Neutrophil (primary cell): ENCODE results near the gene KLHL29.

ENCODE experiments used
- H3K27ac ChIP-seq: fragments of 200-600 bp; sonication (generic); 2 replicates; pipeline ENCODE4 v1.5.1; 2016; ENCODE audit warnings: mild to moderate bottlenecking, moderate library complexity
- H3K27me3 ChIP-seq: fragments of 200-600 bp; sonication (generic); 2 replicates; pipeline ENCODE4 v1.6.0; 2016; ENCODE audit warnings: mild to moderate bottlenecking
- H3K36me3 ChIP-seq: fragments of 200-600 bp; sonication (generic); 2 replicates; pipeline ENCODE4 v1.5.1; 2017
- H3K4me1 ChIP-seq, 2 experiments: fragments of 200-600 bp in 1 of 2; sonication (generic) in 1 of 2; 1 replicate in 1 of 2; 2 replicates in 1 of 2; pipeline versions ENCODE4 v1.5.1 to v1.6.1; 2013 to 2016; ENCODE audit warnings: low read depth in 1 of 2, low read length in 1 of 2, mild to moderate bottlenecking in 1 of 2, moderate library complexity in 1 of 2; ENCODE audit not compliant: control insufficient read depth in 1 of 2, insufficient read depth in 1 of 2
- H3K4me3 ChIP-seq, 2 experiments: fragments of 200-600 bp in 1 of 2; sonication (generic) in 1 of 2; 1 replicate in 1 of 2; 2 replicates in 1 of 2; pipeline ENCODE4 v1.5.1; 2013 to 2016; ENCODE audit warnings: low read depth in 1 of 2, low read length in 1 of 2, mild to moderate bottlenecking in 1 of 2, moderate library complexity in 1 of 2
- H3K9me3 ChIP-seq: fragments of 200-600 bp; sonication (generic); 2 replicates; pipeline ENCODE4 v1.5.1; 2016
- TF ChIP-seq, protein P1 (sequence below): fragments of 200-600 bp; sonication (generic); IDR thresholded peaks from 2 replicates; pipeline ENCODE4 v1.5.1; 2016; ENCODE audit warnings: antibody characterized with exemption

KLHL29 gene

DNA sequence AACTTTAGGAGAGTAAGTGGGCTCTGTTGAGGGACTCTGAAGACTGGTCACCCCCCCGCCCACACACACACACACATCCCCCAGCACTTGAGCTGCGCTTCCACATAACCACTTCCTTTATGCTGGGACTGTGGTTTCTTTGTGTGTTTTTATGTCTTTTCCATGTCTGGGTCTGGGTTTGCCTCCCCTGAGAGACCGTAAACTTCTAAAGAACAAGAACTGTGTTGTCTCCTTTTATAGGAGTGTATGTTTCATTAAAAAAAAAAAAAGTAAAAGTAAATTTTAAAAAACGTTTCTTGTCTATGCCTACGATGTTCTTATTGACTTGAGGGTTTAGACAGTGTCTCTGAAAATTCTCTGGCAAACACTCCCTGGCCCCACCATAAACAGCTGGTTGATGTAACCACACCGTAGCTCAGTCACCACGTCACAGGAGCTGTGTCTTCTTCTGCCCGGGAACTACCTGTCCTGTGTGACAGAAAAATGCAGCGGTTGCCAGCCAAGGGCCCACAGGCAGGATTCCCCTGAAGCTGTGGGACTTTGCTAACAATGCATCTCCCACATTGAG lies 68.0 kb downstream of the KLHL29 start:
- no peaks in the 10 kb centered on the region for H3K36me3 ChIP-seq
- no peak overlapping the region for H3K4me3 ChIP-seq
- no peak overlapping the region for H3K27ac ChIP-seq
- TF ChIP-seq, protein P1, sequence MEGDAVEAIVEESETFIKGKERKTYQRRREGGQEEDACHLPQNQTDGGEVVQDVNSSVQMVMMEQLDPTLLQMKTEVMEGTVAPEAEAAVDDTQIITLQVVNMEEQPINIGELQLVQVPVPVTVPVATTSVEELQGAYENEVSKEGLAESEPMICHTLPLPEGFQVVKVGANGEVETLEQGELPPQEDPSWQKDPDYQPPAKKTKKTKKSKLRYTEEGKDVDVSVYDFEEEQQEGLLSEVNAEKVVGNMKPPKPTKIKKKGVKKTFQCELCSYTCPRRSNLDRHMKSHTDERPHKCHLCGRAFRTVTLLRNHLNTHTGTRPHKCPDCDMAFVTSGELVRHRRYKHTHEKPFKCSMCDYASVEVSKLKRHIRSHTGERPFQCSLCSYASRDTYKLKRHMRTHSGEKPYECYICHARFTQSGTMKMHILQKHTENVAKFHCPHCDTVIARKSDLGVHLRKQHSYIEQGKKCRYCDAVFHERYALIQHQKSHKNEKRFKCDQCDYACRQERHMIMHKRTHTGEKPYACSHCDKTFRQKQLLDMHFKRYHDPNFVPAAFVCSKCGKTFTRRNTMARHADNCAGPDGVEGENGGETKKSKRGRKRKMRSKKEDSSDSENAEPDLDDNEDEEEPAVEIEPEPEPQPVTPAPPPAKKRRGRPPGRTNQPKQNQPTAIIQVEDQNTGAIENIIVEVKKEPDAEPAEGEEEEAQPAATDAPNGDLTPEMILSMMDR: no peak
- peaks cover 55% of the 10 kb centered on the region for H3K27me3 ChIP-seq
- H3K4me1 ChIP-seq: no peaks in the 10 kb centered on the region
- no peaks in the 10 kb centered on the region for H3K9me3 ChIP-seq

DNA sequence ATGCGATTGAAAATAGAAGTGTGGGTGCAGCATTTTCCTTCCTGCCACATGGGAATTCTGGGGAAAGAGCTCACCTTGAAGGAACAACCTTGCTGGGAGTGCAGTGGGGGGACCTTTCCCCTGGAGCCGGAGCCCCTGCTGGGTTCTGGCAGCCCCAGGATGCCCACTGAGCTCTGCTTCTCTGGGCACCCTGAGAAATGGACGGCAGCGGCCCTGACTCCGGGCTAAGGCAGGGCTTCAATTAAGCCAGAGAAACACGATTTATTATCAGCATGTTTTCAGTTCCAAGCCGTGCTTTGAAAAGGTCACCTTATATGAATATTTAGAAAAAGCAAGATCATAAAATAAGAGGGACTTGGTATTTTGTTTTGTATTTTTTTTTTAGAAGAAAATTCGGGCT lies 68.5 kb downstream of the KLHL29 start:
- Histone ChIP-seq H3K4me3 (no peak overlapping the region), H3K4me1 (no peaks in the 10 kb centered on the region)

DNA sequence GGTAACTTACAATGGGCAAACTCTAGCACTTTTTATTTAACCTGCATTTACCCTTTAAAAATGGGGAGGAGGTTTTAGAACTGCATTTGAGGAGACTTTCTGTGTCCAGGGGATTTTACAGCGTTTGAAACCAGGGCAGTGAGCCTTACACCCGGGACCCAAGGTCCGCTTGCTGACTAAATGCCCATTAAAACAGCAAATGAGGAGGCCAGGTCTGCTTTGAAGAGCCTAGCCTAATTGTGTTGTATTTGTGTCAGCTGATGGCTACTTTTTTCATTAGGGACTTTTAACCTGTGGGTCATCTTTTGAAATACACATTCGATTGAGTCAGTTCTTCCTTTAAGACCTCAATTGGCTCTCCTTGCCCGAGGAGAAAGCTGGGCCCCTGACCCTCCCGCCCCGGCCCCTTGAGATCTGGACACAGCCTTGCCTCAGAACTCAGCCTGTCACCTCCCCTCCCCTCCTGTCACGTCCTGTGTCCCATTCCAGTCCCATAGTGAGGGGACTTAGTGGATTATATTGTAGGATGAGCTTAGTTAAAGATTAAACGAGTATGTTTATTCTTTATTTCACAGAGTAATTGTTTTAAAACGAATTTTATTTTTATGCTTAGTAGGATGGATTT lies 69.0 kb downstream of the KLHL29 start:
- Histone ChIP-seq H3K27me3 (peaks cover 62% of the 10 kb centered on the region), H3K36me3 (no peaks in the 10 kb centered on the region), H3K27ac (no peak overlapping the region), H3K4me1 (no peaks in the 10 kb centered on the region), H3K4me3 (no peak overlapping the region), H3K9me3 (no peaks in the 10 kb centered on the region)
- TF ChIP-seq, protein P1: no peak

More for the DNA sequence above, 68.5 kb downstream of the KLHL29 start:
- H3K27me3 ChIP-seq: peaks cover 60% of the 10 kb centered on the region
- H3K27ac ChIP-seq: no peak overlapping the region
- H3K36me3 ChIP-seq: no peaks in the 10 kb centered on the region
- H3K9me3 ChIP-seq: no peaks in the 10 kb centered on the region
- TF ChIP-seq, protein P1: no peak

DNA sequence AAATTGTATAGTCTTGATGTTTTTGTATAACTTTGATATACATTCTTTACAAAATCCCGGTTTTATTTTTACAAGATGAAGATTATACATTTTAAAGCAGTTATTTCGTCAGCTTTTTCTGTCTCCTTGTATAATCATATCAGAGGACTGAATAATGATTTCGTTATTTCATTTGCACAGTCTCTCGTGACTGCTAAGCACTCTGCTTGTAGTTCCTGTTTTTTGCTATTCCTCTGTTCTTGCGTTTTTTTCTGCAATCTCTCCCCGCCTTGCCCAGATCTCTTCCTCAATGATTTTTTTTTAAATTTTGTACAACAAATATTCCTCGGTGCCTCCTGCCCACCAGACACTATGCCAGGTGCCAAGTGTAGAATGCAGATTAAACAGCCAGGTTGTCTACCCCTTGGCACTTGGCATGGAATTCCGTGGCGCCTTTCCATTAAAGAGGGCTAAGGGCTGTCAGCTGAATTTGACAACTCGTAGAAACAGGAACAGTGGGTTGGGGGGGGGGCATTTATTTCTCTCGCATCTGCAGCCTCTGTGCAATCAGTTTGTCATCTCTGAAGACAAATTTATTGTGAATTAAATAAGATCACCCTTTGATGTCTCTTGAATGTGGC lies 69.6 kb downstream of the KLHL29 start:
- Histone ChIP-seq H3K9me3 (no peaks in the 10 kb centered on the region), H3K27ac (no peak overlapping the region), H3K36me3 (no peaks in the 10 kb centered on the region), H3K27me3 (peaks cover 65% of the 10 kb centered on the region), H3K4me3 (no peak overlapping the region), H3K4me1 (no peaks in the 10 kb centered on the region)
- TF ChIP-seq, protein P1: no peak

DNA sequence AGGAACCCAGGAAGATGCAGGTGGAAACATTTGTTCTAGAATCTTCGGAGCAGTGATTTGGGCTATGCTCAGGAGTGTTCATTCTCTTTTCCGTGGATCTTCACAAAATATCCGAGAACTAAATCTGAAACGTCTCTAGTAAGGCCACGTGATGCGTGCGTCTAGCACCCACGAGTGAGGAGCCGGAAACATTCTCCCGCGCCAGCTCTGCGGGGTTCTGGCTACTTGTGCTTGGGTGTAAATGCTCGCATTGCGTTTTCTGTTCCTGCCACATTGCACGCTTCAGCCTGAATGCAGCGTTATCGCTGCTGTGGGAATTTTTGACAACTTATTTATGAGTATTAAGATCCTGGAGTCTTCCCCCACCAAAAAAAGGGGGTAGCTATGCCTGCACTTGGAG lies 71.4 kb downstream of the KLHL29 start:
- TF ChIP-seq, protein P1: no peak
- Histone ChIP-seq H3K27me3 (peaks cover 73% of the 10 kb centered on the region), H3K4me3 (no peak overlapping the region), H3K36me3 (no peaks in the 10 kb centered on the region), H3K4me1 (no peaks in the 10 kb centered on the region), H3K27ac (no peak overlapping the region), H3K9me3 (no peaks in the 10 kb centered on the region)
